ENCODE measurements around the gene CDC37. TPM values are rescaled to one million over a fixed set of nuclear protein-coding genes. Genes with fewer than 3 reads are reported as not detected.
"Not testable (repeated sequence)": the region's sequence is repeated elsewhere in the genome, so short reads cannot be mapped to it uniquely, and the experiment has no call there.

CDC37 gene
- total RNA-seq, 4 donors from 2014 or later: 144 to 177 (median 162) TPM

DNA sequence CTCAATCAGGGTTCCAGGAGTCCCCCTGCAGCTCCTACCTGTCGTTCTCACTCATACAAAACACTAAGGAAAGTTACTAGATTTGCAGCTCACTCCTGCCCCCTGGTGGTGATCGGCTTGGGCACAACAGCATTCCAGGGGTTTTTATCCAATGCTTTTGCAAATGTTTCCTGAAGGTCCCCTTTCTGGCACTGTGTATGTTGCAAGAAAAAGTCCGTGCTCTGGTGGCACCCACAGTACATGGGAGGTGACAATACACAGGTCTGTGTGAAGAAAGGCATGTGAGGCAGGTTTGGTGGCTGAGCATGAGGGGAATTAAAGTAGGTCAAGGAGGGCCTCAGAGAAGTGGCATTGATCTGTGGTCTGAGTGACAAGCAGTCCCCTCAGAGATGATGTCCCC, 14.4 kb downstream of the CDC37 start:
- TF ChIP-seq, protein P1, sequence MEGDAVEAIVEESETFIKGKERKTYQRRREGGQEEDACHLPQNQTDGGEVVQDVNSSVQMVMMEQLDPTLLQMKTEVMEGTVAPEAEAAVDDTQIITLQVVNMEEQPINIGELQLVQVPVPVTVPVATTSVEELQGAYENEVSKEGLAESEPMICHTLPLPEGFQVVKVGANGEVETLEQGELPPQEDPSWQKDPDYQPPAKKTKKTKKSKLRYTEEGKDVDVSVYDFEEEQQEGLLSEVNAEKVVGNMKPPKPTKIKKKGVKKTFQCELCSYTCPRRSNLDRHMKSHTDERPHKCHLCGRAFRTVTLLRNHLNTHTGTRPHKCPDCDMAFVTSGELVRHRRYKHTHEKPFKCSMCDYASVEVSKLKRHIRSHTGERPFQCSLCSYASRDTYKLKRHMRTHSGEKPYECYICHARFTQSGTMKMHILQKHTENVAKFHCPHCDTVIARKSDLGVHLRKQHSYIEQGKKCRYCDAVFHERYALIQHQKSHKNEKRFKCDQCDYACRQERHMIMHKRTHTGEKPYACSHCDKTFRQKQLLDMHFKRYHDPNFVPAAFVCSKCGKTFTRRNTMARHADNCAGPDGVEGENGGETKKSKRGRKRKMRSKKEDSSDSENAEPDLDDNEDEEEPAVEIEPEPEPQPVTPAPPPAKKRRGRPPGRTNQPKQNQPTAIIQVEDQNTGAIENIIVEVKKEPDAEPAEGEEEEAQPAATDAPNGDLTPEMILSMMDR (IDR thresholded peaks at IDR 0.05): peak in 3 of 4 experiments; percentile 86 to 95 (median 94)
- TF ChIP-seq POLR2A (IDR thresholded peaks at IDR 0.05): no peak
- Histone ChIP-seq H3K9me3 (no peaks in the 10 kb centered on the region), H3K27me3 (no peaks in the 10 kb centered on the region), H3K36me3 (peaks cover 0 to 33% of the 10 kb centered on the region in 2 donors), H3K27ac (no peak overlapping the region), H3K4me3 (no peak overlapping the region), H3K4me1 (peaks cover 0 to 8% (median 3%) of the 10 kb centered on the region in 3 donors)
- ATAC-seq: peak; percentile 54
- 0% methylated on average over 2 to 3 of the region's 3 CpGs for WGBS, 2 donors (ENCODE audit: low coverage in 1 of 2)

GRCh38 chr19:10384580-10384979, 18.8 kb downstream of the CDC37 start:
- H3K27ac ChIP-seq: no peak overlapping the region
- H3K27me3 ChIP-seq: no peaks in the 10 kb centered on the region
- H3K4me1 ChIP-seq: peaks cover 0 to 18% (median 6%) of the 10 kb centered on the region in 3 donors
- no peaks in the 10 kb centered on the region for H3K36me3 ChIP-seq
- TF ChIP-seq POLR2AphosphoS5 (IDR thresholded peaks at IDR 0.05) (no peak), EP300 (IDR thresholded peaks at IDR 0.05) (no peak)
- TF ChIP-seq, protein P1 (IDR thresholded peaks at IDR 0.05): no peak
- no peak overlapping the region for H3K4me3 ChIP-seq
- 56 to 60% methylated on average over 1 to 3 of the region's 9 CpGs for WGBS, 2 donors (ENCODE audit: low coverage in 1 of 2)
- no peaks in the 10 kb centered on the region for H3K9me3 ChIP-seq
- no peak for ATAC-seq

DNA sequence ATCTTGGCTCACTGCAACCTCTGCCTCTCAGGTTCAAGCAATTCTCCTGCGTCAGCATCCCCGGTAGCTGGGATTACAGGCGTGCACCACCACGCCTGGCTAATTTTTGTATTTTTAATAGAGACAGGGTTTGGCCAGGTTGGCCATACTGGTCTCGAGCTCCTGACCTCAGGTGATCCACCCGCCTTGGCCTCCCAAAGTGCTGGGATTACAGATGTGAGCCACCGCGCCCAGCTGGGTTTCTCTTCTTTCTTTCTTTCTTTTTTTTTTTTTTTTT, 20.2 kb downstream of the CDC37 start:
- not testable (repeated sequence) for H3K27me3 ChIP-seq, ATAC-seq, H3K36me3 ChIP-seq, H3K4me3 ChIP-seq, H3K9me3 ChIP-seq, H3K27ac ChIP-seq
- 77 to 85% methylated on average over 5 to 6 of the region's 8 CpGs for WGBS, 2 donors (ENCODE audit: low coverage in 1 of 2)
- peaks cover 0 to 22% (median 4%) of the 10 kb centered on the region in 3 donors for H3K4me1 ChIP-seq

GRCh38 chr19:10380313-10381102, 22.8 kb downstream of the CDC37 start, which contains the start of gene TYK2:
Gene TYK2, minus strand, starts transcription at chr19:10380572. Its CDS starts 2,166 bp downstream, at chr19:10378406.
- Histone ChIP-seq H3K27me3 (no peaks in the 10 kb centered on the region), H3K4me3 (peak within 1 kb of the TSS; percentile 58 to 80), H3K4me1 (peaks cover 0 to 22% (median 4%) of the 10 kb centered on the region in 3 donors), H3K27ac (peak within 1 kb of the TSS; percentile 39 to 88 (median 86)), H3K9me3 (no peaks in the 10 kb centered on the region), H3K36me3 (peaks cover 0 to 24% of the 10 kb centered on the region in 2 donors)
- peak; percentile 99 for ATAC-seq
- WGBS, 2 donors (ENCODE audit: low coverage in 1 of 2): 0 to 1% methylated on average over 13 to 27 of the region's 58 CpGs
- peak; percentile 71 for TF ChIP-seq POLR2AphosphoS5 (IDR thresholded peaks at IDR 0.05)
- TF ChIP-seq, protein P1 (IDR thresholded peaks at IDR 0.05): peak in 1 of 4 experiments; percentile 9
- TF ChIP-seq EP300 (IDR thresholded peaks at IDR 0.05): no peak
- peak; percentile 65 to 72 for TF ChIP-seq POLR2A (IDR thresholded peaks at IDR 0.05)

DNA sequence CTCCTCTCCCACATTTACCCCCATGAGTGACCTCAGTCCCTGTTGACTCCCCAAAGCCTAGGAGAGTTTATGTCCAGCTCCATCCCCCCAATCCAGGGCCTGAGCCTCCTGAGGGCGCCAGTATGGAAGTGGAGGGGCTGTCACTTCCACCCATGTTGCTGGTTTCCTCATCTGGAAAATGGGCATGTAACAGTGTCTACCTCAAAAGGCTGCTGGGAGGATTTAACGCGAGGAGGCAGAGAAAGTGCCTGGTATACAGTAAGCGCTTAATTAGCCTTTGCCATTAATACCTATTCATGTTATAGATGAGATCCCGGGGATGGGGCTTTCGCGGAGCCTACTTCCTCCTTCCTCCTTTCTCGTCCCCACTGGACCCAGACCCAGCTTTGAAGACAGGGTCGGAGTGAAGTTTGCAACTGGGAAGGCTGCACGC, 23.4 kb downstream of the CDC37 start:
- H3K9me3 ChIP-seq: no peaks in the 10 kb centered on the region
- peak overlapping the region; percentile 39 to 88 (median 86) for H3K27ac ChIP-seq
- peak overlapping the region; percentile 58 to 80 for H3K4me3 ChIP-seq
- peaks cover 0 to 30% of the 10 kb centered on the region in 2 donors for H3K36me3 ChIP-seq
- ATAC-seq: no peak
- TF ChIP-seq POLR2A (IDR thresholded peaks at IDR 0.05): no peak
- TF ChIP-seq POLR2AphosphoS5 (IDR thresholded peaks at IDR 0.05): no peak
- no peak for TF ChIP-seq EP300 (IDR thresholded peaks at IDR 0.05)
- TF ChIP-seq, protein P1 (IDR thresholded peaks at IDR 0.05): no peak
- peaks cover 0 to 22% (median 4%) of the 10 kb centered on the region in 3 donors for H3K4me1 ChIP-seq
- 0% methylated on average over 2 to 6 of the region's 10 CpGs for WGBS, 2 donors (ENCODE audit: low coverage in 1 of 2)
- no peaks in the 10 kb centered on the region for H3K27me3 ChIP-seq
